ENCODE measurements around the gene GAS6. TPM values are rescaled to one million over a fixed set of nuclear protein-coding genes. Genes with fewer than 3 reads are reported as not detected.

GAS6 gene
- polyA plus RNA-seq, 1 donor from 2014 or later = 52.4 TPM

DNA sequence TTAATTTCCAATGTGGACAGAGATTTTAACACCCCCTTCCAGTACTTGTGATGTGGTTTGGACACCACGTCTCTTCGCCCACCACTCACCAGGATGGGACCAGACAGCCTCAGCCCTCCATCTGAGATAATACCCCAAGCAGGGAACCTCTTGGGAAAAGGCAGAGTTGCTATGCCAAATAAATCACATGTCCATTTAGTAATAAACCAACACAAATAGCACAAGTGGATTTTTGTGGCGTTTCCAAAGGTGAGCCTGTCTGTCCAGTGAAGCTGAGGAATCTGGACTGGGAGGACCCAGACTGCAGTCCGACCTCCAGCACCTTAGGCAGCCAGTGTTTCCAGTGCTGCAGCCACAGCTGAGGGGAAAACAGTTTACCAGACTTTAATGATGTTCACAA is 34.1 kb upstream of the GAS6 start:
- H4K20me1 ChIP-seq (ENCODE audit: insufficient read depth) = no peaks in the 10 kb centered on the region
- no peak overlapping the region for H3K27ac ChIP-seq (ENCODE audit: low read length)
- no peaks in the 10 kb centered on the region for H3K79me2 ChIP-seq (replicated peaks; ENCODE audit: insufficient read depth, low read length)
- H3K27me3 ChIP-seq (ENCODE audit: insufficient read depth, low read depth, low read length) = no peaks in the 10 kb centered on the region
- no peaks in the 10 kb centered on the region for H3K9me2 ChIP-seq (ENCODE audit: insufficient read depth, low read length)
- H3F3A ChIP-seq (ENCODE audit: insufficient read depth, low read length, poor library complexity, severe bottlenecking) = no peaks in the 10 kb centered on the region
- H3K36me3 ChIP-seq (ENCODE audit: insufficient read depth, low read length) = no peaks in the 10 kb centered on the region
- H3K9me3 ChIP-seq (ENCODE audit: low read length) = no peaks in the 10 kb centered on the region
- no peak overlapping the region for H3K9ac ChIP-seq (ENCODE audit: low read length)
- H2AFZ ChIP-seq (ENCODE audit: low read depth, low read length) = no peak overlapping the region
- H3K4me3 ChIP-seq (ENCODE audit: low read length) = no peak overlapping the region
- TF ChIP-seq TAF1 (IDR thresholded peaks at IDR 0.05; ENCODE audit: low read depth) = no peak
- no peak for TF ChIP-seq POLR2AphosphoS5 (IDR thresholded peaks at IDR 0.05)
- no peak for TF ChIP-seq RAD21 (conservative IDR thresholded peaks at IDR 0.05)
- TF ChIP-seq SMC3 (conservative IDR thresholded peaks at IDR 0.05; ENCODE audit: poor library complexity) = no peak
- no peak overlapping the region for H3K4me2 ChIP-seq (ENCODE audit: low read length)

- no peak overlapping the region for H3K27ac ChIP-seq (ENCODE audit: low read length)
- H2AFZ ChIP-seq (ENCODE audit: low read depth, low read length) = no peak overlapping the region
- no peaks in the 10 kb centered on the region for H3F3A ChIP-seq (ENCODE audit: insufficient read depth, low read length, poor library complexity, severe bottlenecking)
- H3K4me2 ChIP-seq (ENCODE audit: low read length) = no peak overlapping the region
- TF ChIP-seq MXI1 (conservative IDR thresholded peaks at IDR 0.05; ENCODE audit: poor library complexity, severe bottlenecking) = no peak
- TF ChIP-seq EP300 (conservative IDR thresholded peaks at IDR 0.05; ENCODE audit: poor library complexity, severe bottlenecking) = no peak
- no peak for TF ChIP-seq TAF1 (IDR thresholded peaks at IDR 0.05; ENCODE audit: low read depth)
- TF ChIP-seq SMC3 (conservative IDR thresholded peaks at IDR 0.05; ENCODE audit: poor library complexity) = no peak
- no peak for TF ChIP-seq RAD21 (conservative IDR thresholded peaks at IDR 0.05)
- no peak for TF ChIP-seq POLR2AphosphoS5 (IDR thresholded peaks at IDR 0.05)
- TF ChIP-seq CTCF (IDR thresholded peaks at IDR 0.05; ENCODE audit: poor library complexity, severe bottlenecking) = no peak
- TF ChIP-seq REST (IDR thresholded peaks at IDR 0.05; ENCODE audit: borderline replicate concordance) = no peak
- no peak for TF ChIP-seq EZH2 (IDR thresholded peaks at IDR 0.05; ENCODE audit: borderline replicate concordance, insufficient read depth, low read length, poor library complexity, severe bottlenecking)
- no peaks in the 10 kb centered on the region for H3K79me2 ChIP-seq (replicated peaks; ENCODE audit: insufficient read depth, low read length)
- H3K9me2 ChIP-seq (ENCODE audit: insufficient read depth, low read length) = no peaks in the 10 kb centered on the region
- H3K9ac ChIP-seq (ENCODE audit: low read length) = no peak overlapping the region
- no peaks in the 10 kb centered on the region for H4K20me1 ChIP-seq (ENCODE audit: insufficient read depth)
- no peaks in the 10 kb centered on the region for H3K27me3 ChIP-seq (ENCODE audit: insufficient read depth, low read depth, low read length)
- no peaks in the 10 kb centered on the region for H3K9me3 ChIP-seq (ENCODE audit: low read length)
- no peaks in the 10 kb centered on the region for H3K36me3 ChIP-seq (ENCODE audit: insufficient read depth, low read length)
- no peak overlapping the region for H3K4me3 ChIP-seq (ENCODE audit: low read length)
Measured at GRCh38 chr13:113897161-113897560, 33.3 kb upstream of the GAS6 start.

GRCh38 chr13:113895436-113895835 is 31.6 kb upstream of the GAS6 start:
- TF ChIP-seq MXI1 (conservative IDR thresholded peaks at IDR 0.05; ENCODE audit: poor library complexity, severe bottlenecking) (no peak), EP300 (conservative IDR thresholded peaks at IDR 0.05; ENCODE audit: poor library complexity, severe bottlenecking) (no peak), SMC3 (conservative IDR thresholded peaks at IDR 0.05; ENCODE audit: poor library complexity) (no peak), CTCF (IDR thresholded peaks at IDR 0.05; ENCODE audit: poor library complexity, severe bottlenecking) (no peak), REST (IDR thresholded peaks at IDR 0.05; ENCODE audit: borderline replicate concordance) (no peak), TAF1 (IDR thresholded peaks at IDR 0.05; ENCODE audit: low read depth) (no peak), EZH2 (IDR thresholded peaks at IDR 0.05; ENCODE audit: borderline replicate concordance, insufficient read depth, low read length, poor library complexity, severe bottlenecking) (no peak), RAD21 (conservative IDR thresholded peaks at IDR 0.05) (no peak), POLR2AphosphoS5 (IDR thresholded peaks at IDR 0.05) (no peak)
- H4K20me1 ChIP-seq (ENCODE audit: insufficient read depth) = no peaks in the 10 kb centered on the region
- no peak overlapping the region for H2AFZ ChIP-seq (ENCODE audit: low read depth, low read length)
- H3K9ac ChIP-seq (ENCODE audit: low read length) = no peak overlapping the region
- H3K79me2 ChIP-seq (replicated peaks; ENCODE audit: insufficient read depth, low read length) = no peaks in the 10 kb centered on the region
- H3K27ac ChIP-seq (ENCODE audit: low read length) = no peak overlapping the region
- H3K36me3 ChIP-seq (ENCODE audit: insufficient read depth, low read length) = no peaks in the 10 kb centered on the region
- no peaks in the 10 kb centered on the region for H3F3A ChIP-seq (ENCODE audit: insufficient read depth, low read length, poor library complexity, severe bottlenecking)
- no peaks in the 10 kb centered on the region for H3K9me3 ChIP-seq (ENCODE audit: low read length)
- no peaks in the 10 kb centered on the region for H3K9me2 ChIP-seq (ENCODE audit: insufficient read depth, low read length)
- H3K4me3 ChIP-seq (ENCODE audit: low read length) = no peak overlapping the region
- H3K4me2 ChIP-seq (ENCODE audit: low read length) = no peak overlapping the region
- H3K27me3 ChIP-seq (ENCODE audit: insufficient read depth, low read depth, low read length) = no peaks in the 10 kb centered on the region
